GM12878 (cell line): ENCODE results near the gene KIRREL3. TPM values are rescaled to one million over a fixed set of nuclear protein-coding genes. Genes with fewer than 3 reads are reported as not detected.

Experiments
- ATAC-seq: fragments of 200-7000 bp; cut with Tn5 transposase; 3 replicates; pipeline ENCODE4 v1.9.1; 2020; ENCODE audit warnings: mild to moderate bottlenecking, moderate library complexity
- BruUV-seq: library from RNA; stranded (reverse); fragments of 400-500 nt; replicated peaks from 2 replicates; lab custom pipeline; 2021; lab: Mats Ljungman, UMichigan
- CTCF ChIA-PET: fragments of 300-600 bp; sonication (Branson Sonifier 250); formaldehyde crosslinking; extraction: SDS; loops from one replicate; lab custom pipeline; 2021; ENCODE audit warnings: inconsistent platforms; lab: Yijun Ruan, JAX
- POLR2A ChIA-PET: fragments of 350-600 bp; formaldehyde crosslinking; extraction: SDS; loops from one replicate; lab custom pipeline; 2021; ENCODE audit warnings: inconsistent platforms; lab: Charles Lee
- RAD21 ChIA-PET: fragments of 300-600 bp; sonication (Branson Sonifier 250); formaldehyde crosslinking; loops from one replicate; lab custom pipeline; 2023; ENCODE audit warnings: antibody characterized with exemption; ENCODE audit not compliant: unreplicated experiment; lab: Charles Lee
- SMC1A ChIA-PET: fragments of 300-600 bp; sonication (Branson Sonifier 250); formaldehyde crosslinking; loops from one replicate; lab custom pipeline; 2023; ENCODE audit not compliant: unreplicated experiment, uncharacterized antibody; lab: Charles Lee
- DNase-seq: peaks from one replicate; pipeline ENCODE4 v3.0.0-alpha.2; 2011; ENCODE audit warnings: low read depth, low spot score
- FAIRE-seq: peaks from 3 replicates; lab custom pipeline; 2011; peaks lifted over from hg19 to GRCh38; lab: Jason Lieb, UNC
- H2AFZ ChIP-seq: 2 replicates; pipeline ENCODE4 v1.6.0; 2011; ENCODE audit warnings: low read depth, low read length, control low read depth; ENCODE audit not compliant: control insufficient read depth
- H3K27ac ChIP-seq: 2 replicates; pipeline ENCODE4 v1.5.1; 2011; ENCODE audit warnings: control low read depth; ENCODE audit not compliant: control insufficient read depth, insufficient read depth
- H3K27me3 ChIP-seq, 2 experiments: replicated peaks in 1 of 2; 2 replicates each; pipeline versions ENCODE4 v1.6.0 to v1.6.1; 2011; ENCODE audit warnings: low read length in 1 of 2; ENCODE audit not compliant: control insufficient read depth in 2 of 2, insufficient read depth in 2 of 2
- H3K36me3 ChIP-seq, 2 experiments: 2 replicates each; pipeline ENCODE4 v1.5.1; 2011; ENCODE audit warnings: low read length in 1 of 2; ENCODE audit not compliant: control insufficient read depth in 2 of 2, insufficient read depth in 2 of 2
- H3K4me1 ChIP-seq: 2 replicates; pipeline ENCODE4 v1.6.1; 2011; ENCODE audit warnings: mild to moderate bottlenecking, low read length, moderate library complexity, mixed read lengths; ENCODE audit not compliant: control insufficient read depth, insufficient read depth
- H3K4me2 ChIP-seq: 2 replicates; pipeline ENCODE4 v1.6.0; 2011; ENCODE audit warnings: control low read depth; ENCODE audit not compliant: control insufficient read depth, insufficient read depth
- H3K4me3 ChIP-seq: fragments of 200-600 bp; sonication (generic); 2 replicates; pipeline ENCODE4 v1.5.1; 2016
- H3K79me2 ChIP-seq: 2 replicates; pipeline ENCODE4 v1.6.0; 2011; ENCODE audit warnings: low read length; ENCODE audit not compliant: control insufficient read depth, insufficient read depth
- H3K9ac ChIP-seq: 2 replicates; pipeline ENCODE4 v1.8.0; 2011; ENCODE audit warnings: low read length, control low read depth, mixed read lengths; ENCODE audit not compliant: control insufficient read depth, insufficient read depth
- H3K9me3 ChIP-seq: replicated peaks from 3 replicates; pipeline ENCODE4 v1.5.1; 2011; ENCODE audit warnings: mild to moderate bottlenecking, low read length; ENCODE audit not compliant: control insufficient read depth, insufficient read depth
- H4K20me1 ChIP-seq: 2 replicates; pipeline ENCODE4 v1.6.0; 2011; ENCODE audit not compliant: control insufficient read depth, insufficient read depth
- BACH1 ChIP-seq: fragments of 450-650 bp; IDR thresholded peaks from 2 replicates; pipeline ENCODE4 v1.6.1; 2017; ENCODE audit warnings: mild to moderate bottlenecking, borderline replicate concordance
- BCL11A ChIP-seq: IDR thresholded peaks from 2 replicates; pipeline ENCODE4 v1.6.1; 2011; ENCODE audit warnings: low read depth, low read length
- CEBPB ChIP-seq, 2 experiments: fragments of 150-350 bp in 1 of 2; IDR thresholded peaks; 2 replicates each; pipeline ENCODE4 v1.6.1; 2012 to 2014; ENCODE audit warnings: low read depth in 2 of 2, low read length in 2 of 2, borderline replicate concordance in 1 of 2, inconsistent platforms in 1 of 2
- ETV6 ChIP-seq, 2 experiments: fragments of 450-650 bp in 1 of 2; IDR thresholded peaks in 1 of 2; conservative IDR thresholded peaks in 1 of 2; 2 replicates each; pipeline ENCODE4 v1.6.1; 2014; ENCODE audit warnings: antibody characterized with exemption in 1 of 2, borderline replicate concordance in 1 of 2, low read depth in 1 of 2, mild to moderate bottlenecking in 1 of 2, moderate library complexity in 1 of 2
- HDAC6 ChIP-seq: fragments of 200-600 bp; sonication (generic); IDR thresholded peaks from one replicate; pipeline ENCODE4 v1.8.0; 2017; ENCODE audit warnings: antibody characterized with exemption; ENCODE audit not compliant: unreplicated experiment
- JUND ChIP-seq: IDR thresholded peaks from 2 replicates; pipeline ENCODE4 v1.6.1; 2012; ENCODE audit warnings: low read depth, mild to moderate bottlenecking, low read length, improper control_type of control experiment, moderate library complexity
- MEF2B ChIP-seq: fragments of 450-650 bp; IDR thresholded peaks from 2 replicates; pipeline ENCODE4 v1.6.1; 2018; ENCODE audit warnings: mild to moderate bottlenecking, moderate library complexity; ENCODE audit not compliant: partially characterized antibody, poor library complexity, severe bottlenecking
- POLR2A ChIP-seq: IDR thresholded peaks from 2 replicates; pipeline ENCODE4 v1.6.1; 2011; ENCODE audit warnings: low read depth, mild to moderate bottlenecking, low read length
- RB1 ChIP-seq: fragments of 450-650 bp; formaldehyde crosslinking; IDR thresholded peaks from 2 replicates; pipeline ENCODE4 v1.6.1; 2017; ENCODE audit warnings: mild to moderate bottlenecking, borderline replicate concordance
- RBBP5 ChIP-seq: fragments of 200-600 bp; sonication (generic); conservative IDR thresholded peaks from 2 replicates; pipeline ENCODE4 v1.6.1; 2016
- SREBF1 ChIP-seq: IDR thresholded peaks from 2 replicates; pipeline ENCODE4 v1.6.1; 2012; ENCODE audit warnings: mild to moderate bottlenecking, low read length
- SREBF2 ChIP-seq: IDR thresholded peaks from 2 replicates; pipeline ENCODE4 v1.6.1; 2012; ENCODE audit warnings: mild to moderate bottlenecking, low read length
- TCF7 ChIP-seq: IDR thresholded peaks from 2 replicates; pipeline ENCODE4 v1.6.1; 2014; ENCODE audit warnings: antibody characterized with exemption, borderline replicate concordance
- WGBS: methylation state at CpG from one replicate; pipeline ENCODE4 v1.1.6; 2016; ENCODE audit warnings: low lambda C conversion rate; ENCODE audit not compliant: insufficient replicate concordance, insufficient coverage; ENCODE audit errors: missing lambda C conversion rate; 5-methylcytosine and 5-hydroxymethylcytosine counted together
- in situ Hi-C: fragments of 300-500 bp; cut with MboI; formaldehyde crosslinking; loops from 9 replicates; pipeline ENCODE4 v1.14.3; 2018; ENCODE audit warnings: mixed read lengths
- intact Hi-C: fragments of 100-400 bp; cut with micrococcal nuclease; formaldehyde crosslinking; loops from one replicate; pipeline ENCODE4 v1.14.2; 2022; ENCODE audit not compliant: unreplicated experiment
- polyA plus RNA-seq, 11 experiments: library from polyadenylated mRNA; depleted of rRNA in 4 of 11; unstranded in 6 of 11; stranded (reverse) in 5 of 11; fragments of >200 nt; fragmentation: Nextera tagmentation in 4 of 11; fragmentation: Illumina TruSeq in 1 of 11; extraction: Ambion mirVana in 4 of 11; extraction: Trizol in 1 of 11; gene quantifications; 1 replicate in 1 of 11; 2 replicates in 10 of 11; pipeline versions ENCODE4 v1.2.1 to v1.2.3, GENCODE V29; 2011 to 2016; ENCODE audit warnings: inconsistent platforms in 2 of 11, missing spikeins in 2 of 11, low read depth in 1 of 11
- total RNA-seq, 4 experiments: library from RNA; depleted of rRNA in 3 of 4; stranded (reverse); fragments of >200 nt in 3 of 4; fragmentation: Illumina TruSeq in 1 of 4; extraction: Trizol in 1 of 4; gene quantifications; 2 replicates each; pipeline versions ENCODE4 v1.2.1 to v1.2.3, GENCODE V29; 2013 to 2021
- TF ChIP-seq, protein P1 (sequence below): IDR thresholded peaks from 2 replicates; pipeline ENCODE4 v1.6.1; 2012; ENCODE audit warnings: low read depth, low read length, improper control_type of control experiment

Gene KIRREL3
- total and polyA plus RNA-seq, 10 of the 15 experiments (the other 5 are each of a cell fraction or from before 2014, with no cell fraction given): under 0.01 TPM; not detected in 9

DNA sequence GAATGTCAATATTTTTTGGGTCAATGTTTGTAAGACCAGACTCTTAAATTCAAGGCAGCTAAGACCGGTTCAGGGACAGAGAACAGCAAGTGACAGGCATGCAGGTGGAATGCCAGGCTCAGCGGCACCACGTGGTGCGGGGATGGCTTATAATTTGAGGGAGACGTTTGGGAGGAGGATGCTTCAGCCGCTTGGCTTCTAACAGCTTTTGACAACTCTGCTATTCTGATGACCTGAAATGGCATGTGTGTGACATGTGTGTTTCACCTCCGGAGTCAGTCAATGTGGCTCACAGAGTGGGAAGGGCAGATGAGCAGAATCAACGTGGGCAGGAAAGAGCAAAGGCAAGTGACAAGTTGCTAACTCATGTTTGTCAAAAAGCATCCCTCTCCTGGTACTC is 228.3 kb downstream of the KIRREL3 start (continued):
- TF ChIP-seq MEF2B (no peak), JUND (no peak), CEBPB (IDR thresholded peaks at IDR 0.05; ENCODE audit: borderline replicate concordance in 1 of 2, low read depth in 2 of 2, low read length in 2 of 2) (no peak)

DNA sequence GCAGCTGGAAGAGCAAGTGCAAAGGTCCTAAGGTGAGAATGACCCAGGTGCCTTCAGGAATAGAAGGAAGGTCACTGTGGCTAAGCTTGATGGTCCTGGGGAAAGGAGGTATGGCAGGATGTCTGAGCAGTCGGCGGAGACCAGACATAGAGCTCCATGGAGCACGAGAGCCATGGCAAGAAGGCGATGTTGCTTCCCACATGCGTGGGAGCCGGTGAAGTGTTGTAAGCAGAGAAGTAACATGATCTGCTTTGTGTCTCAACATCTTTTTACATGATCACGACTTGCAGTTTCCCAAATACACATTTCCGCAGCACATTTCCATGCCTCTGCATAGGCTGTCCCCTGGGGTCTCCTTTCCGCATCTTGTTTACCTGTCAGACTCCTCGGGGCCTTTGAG is 231.9 kb downstream of the KIRREL3 start:
- Histone ChIP-seq H3K4me3 (no peak overlapping the region), H3K4me2 (no peak overlapping the region), H3K27ac (no peak overlapping the region), H4K20me1 (no peaks in the 10 kb centered on the region; the same call in 1 of the 2 replicates), H3K79me2 (no peaks in the 10 kb centered on the region), H3K4me1 (no peaks in the 10 kb centered on the region), H3K27me3 (peaks cover 3 to 6% of the 10 kb centered on the region in 2 experiments; a peak in 1 of 4 replicates), H2AFZ (no peak overlapping the region), H3K9ac (no peak overlapping the region), H3K36me3 (no peaks in the 10 kb centered on the region), H3K9me3 (no peaks in the 10 kb centered on the region)
- ChIA-PET POLR2A (no interaction called here), SMC1A (no interaction called here), CTCF (interaction anchor here (0.8 kb wide), 1 partner anchor 164 kb away, joined by 3 read pairs; no protein-coding TSS in a partner anchor), RAD21 (no interaction called here)
- intact Hi-C loops: no loop called here
- in situ Hi-C loops: no loop called here
- ATAC-seq (no peak), DNase-seq (no peak), FAIRE-seq (no peak)
- TF ChIP-seq SREBF1: no peak
- no peak for TF ChIP-seq POLR2A
- TF ChIP-seq RBBP5: no peak
- TF ChIP-seq, protein P1, sequence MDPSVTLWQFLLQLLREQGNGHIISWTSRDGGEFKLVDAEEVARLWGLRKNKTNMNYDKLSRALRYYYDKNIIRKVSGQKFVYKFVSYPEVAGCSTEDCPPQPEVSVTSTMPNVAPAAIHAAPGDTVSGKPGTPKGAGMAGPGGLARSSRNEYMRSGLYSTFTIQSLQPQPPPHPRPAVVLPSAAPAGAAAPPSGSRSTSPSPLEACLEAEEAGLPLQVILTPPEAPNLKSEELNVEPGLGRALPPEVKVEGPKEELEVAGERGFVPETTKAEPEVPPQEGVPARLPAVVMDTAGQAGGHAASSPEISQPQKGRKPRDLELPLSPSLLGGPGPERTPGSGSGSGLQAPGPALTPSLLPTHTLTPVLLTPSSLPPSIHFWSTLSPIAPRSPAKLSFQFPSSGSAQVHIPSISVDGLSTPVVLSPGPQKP: no peak
- no peak for TF ChIP-seq BACH1
- TF ChIP-seq SREBF2: no peak
- no peak for TF ChIP-seq TCF7
- no peak for TF ChIP-seq HDAC6
- no peak for TF ChIP-seq BCL11A
- TF ChIP-seq ETV6 (conservative IDR thresholded peaks at IDR 0.05 in 1 of 2, IDR thresholded peaks at IDR 0.05 in 1 of 2; ENCODE audit: borderline replicate concordance in 1 of 2, low read depth in 1 of 2): no peak
- no peak for TF ChIP-seq RB1
- WGBS: 42% methylated on average over 10 of the region's 10 CpGs
- no TSS peak for BruUV-seq
